GM12875 (cell line): ENCODE data around the gene MLST8.

Source experiments
- H3K4me3 ChIP-seq: one replicate; pipeline ENCODE4 v1.5.1; 2011; ENCODE audit warnings: low read depth, low read length, control low read depth
- CTCF ChIP-seq: IDR thresholded peaks from 2 replicates; pipeline ENCODE4 v1.5.1; 2011; ENCODE audit warnings: low read depth, mild to moderate bottlenecking, control low read depth, inconsistent platforms, low read length, moderate library complexity, borderline replicate concordance; ENCODE audit not compliant: insufficient read depth

MLST8 gene

GRCh38 chr16:2230376-2230775 lies 25.1 kb downstream of the MLST8 start:
- H3K4me3 ChIP-seq = no peak overlapping the region
- TF ChIP-seq CTCF = no peak

- no peak overlapping the region for H3K4me3 ChIP-seq
- TF ChIP-seq CTCF = no peak
These were observed 26.0 kb downstream of the MLST8 start for GRCh38 chr16:2231016-2231931.

GRCh38 chr16:2232094-2232990 lies 27.1 kb downstream of the MLST8 start:
- TF ChIP-seq CTCF = no peak
- H3K4me3 ChIP-seq = no peak overlapping the region

- H3K4me3 ChIP-seq = no peak overlapping the region
- no peak for TF ChIP-seq CTCF
These were observed 28.0 kb downstream of the MLST8 start for GRCh38 chr16:2233046-2233775.

- H3K4me3 ChIP-seq = no peak overlapping the region
- no peak for TF ChIP-seq CTCF
These were observed 28.9 kb downstream of the MLST8 start for GRCh38 chr16:2233872-2234812.

GRCh38 chr16:2234813-2235170 lies 29.5 kb downstream of the MLST8 start:
- no peak overlapping the region for H3K4me3 ChIP-seq
- no peak for TF ChIP-seq CTCF
